ENCODE data around the gene DIS3L2. TPM values are rescaled to one million over a fixed set of nuclear protein-coding genes. Genes with fewer than 3 reads are reported as not detected.

DIS3L2 gene
- total and polyA plus RNA-seq, 12 donors, result 20.0 to 54.7 (median 30.5) TPM

DNA sequence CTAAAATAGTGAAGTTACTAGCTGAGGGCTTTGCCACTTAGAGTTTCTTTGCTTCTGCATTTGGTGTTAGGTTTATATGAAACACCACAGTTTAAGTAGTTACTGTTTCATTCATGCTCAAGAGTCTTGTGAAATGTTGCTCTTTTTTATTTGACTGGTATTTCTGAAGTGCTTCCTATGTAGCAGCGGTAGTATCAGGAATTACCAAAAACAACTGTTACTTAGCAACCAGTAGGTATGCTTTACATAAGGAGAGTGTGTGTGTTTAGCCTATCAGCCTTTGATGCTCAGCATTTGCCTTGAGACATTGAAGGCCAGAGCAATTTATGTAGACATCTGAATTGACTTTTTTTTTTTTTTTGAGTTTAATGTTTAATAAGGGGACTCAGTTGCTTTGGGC, 3.6 kb downstream of the DIS3L2 start:
- Histone ChIP-seq H3K4me3 (no peak overlapping the region), H3K27ac (no peak overlapping the region), H3K9me3 (replicated peaks in 1 of 3) (no peaks in the 10 kb centered on the region), H3K27me3 (no peaks in the 10 kb centered on the region), H3K36me3 (replicated peaks in 1 of 2) (no peaks in the 10 kb centered on the region), H3K4me1 (replicated peaks in 1 of 2) (peaks cover 11 to 23% of the 10 kb centered on the region in 2 donors)
- TF ChIP-seq POLR2A (IDR thresholded peaks at IDR 0.05), result no peak
- TF ChIP-seq, protein P1, sequence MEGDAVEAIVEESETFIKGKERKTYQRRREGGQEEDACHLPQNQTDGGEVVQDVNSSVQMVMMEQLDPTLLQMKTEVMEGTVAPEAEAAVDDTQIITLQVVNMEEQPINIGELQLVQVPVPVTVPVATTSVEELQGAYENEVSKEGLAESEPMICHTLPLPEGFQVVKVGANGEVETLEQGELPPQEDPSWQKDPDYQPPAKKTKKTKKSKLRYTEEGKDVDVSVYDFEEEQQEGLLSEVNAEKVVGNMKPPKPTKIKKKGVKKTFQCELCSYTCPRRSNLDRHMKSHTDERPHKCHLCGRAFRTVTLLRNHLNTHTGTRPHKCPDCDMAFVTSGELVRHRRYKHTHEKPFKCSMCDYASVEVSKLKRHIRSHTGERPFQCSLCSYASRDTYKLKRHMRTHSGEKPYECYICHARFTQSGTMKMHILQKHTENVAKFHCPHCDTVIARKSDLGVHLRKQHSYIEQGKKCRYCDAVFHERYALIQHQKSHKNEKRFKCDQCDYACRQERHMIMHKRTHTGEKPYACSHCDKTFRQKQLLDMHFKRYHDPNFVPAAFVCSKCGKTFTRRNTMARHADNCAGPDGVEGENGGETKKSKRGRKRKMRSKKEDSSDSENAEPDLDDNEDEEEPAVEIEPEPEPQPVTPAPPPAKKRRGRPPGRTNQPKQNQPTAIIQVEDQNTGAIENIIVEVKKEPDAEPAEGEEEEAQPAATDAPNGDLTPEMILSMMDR (IDR thresholded peaks at IDR 0.05), result no peak
- DNase-seq, result no peak
- 63 to 79% (median 67%) methylated on average over 1 of the region's 1 CpG for WGBS, 4 donors
- intact Hi-C loops (cut with DNase I), result no loop called here

GRCh38 chr2:231966886-231967285, 5.4 kb downstream of the DIS3L2 start:
- TF ChIP-seq, protein P1 (IDR thresholded peaks at IDR 0.05), result no peak
- no peak for TF ChIP-seq POLR2A (IDR thresholded peaks at IDR 0.05)
- DNase-seq, result no peak
- intact Hi-C loops (cut with DNase I), result no loop called here
- Histone ChIP-seq H3K36me3 (replicated peaks in 1 of 2) (no peaks in the 10 kb centered on the region), H3K9me3 (replicated peaks in 1 of 3) (no peaks in the 10 kb centered on the region), H3K27me3 (no peaks in the 10 kb centered on the region), H3K27ac (no peak overlapping the region), H3K4me1 (replicated peaks in 1 of 2) (peaks cover 7 to 23% of the 10 kb centered on the region in 2 donors), H3K4me3 (no peak overlapping the region)
- WGBS, 4 donors, result 70 to 76% (median 72%) methylated on average over 4 of the region's 4 CpGs

GRCh38 chr2:231968820-231969219, 7.3 kb downstream of the DIS3L2 start:
- no peak for DNase-seq
- intact Hi-C loops (cut with DNase I), result no loop called here
- 89 to 96% (median 93%) methylated on average over 6 of the region's 6 CpGs for WGBS, 4 donors

GRCh38 chr2:231970461-231970860, 8.9 kb downstream of the DIS3L2 start:
- peak in 2 of 7 donors; percentile 24 to 26 for DNase-seq
- Histone ChIP-seq H3K9me3 (replicated peaks in 1 of 3) (no peaks in the 10 kb centered on the region), H3K27me3 (no peaks in the 10 kb centered on the region), H3K27ac (no peak overlapping the region), H3K4me1 (replicated peaks in 1 of 2) (peaks cover 0 to 9% of the 10 kb centered on the region in 2 donors), H3K4me3 (no peak overlapping the region), H3K36me3 (replicated peaks in 1 of 2) (no peaks in the 10 kb centered on the region)
- TF ChIP-seq, protein P1 (IDR thresholded peaks at IDR 0.05), result no peak
- no peak for TF ChIP-seq POLR2A (IDR thresholded peaks at IDR 0.05)
- intact Hi-C loops (cut with DNase I), result no loop called here
- WGBS, 4 donors, result 48 to 56% (median 55%) methylated on average over 3 of the region's 3 CpGs

More at GRCh38 chr2:231968820-231969219, 7.3 kb downstream of the DIS3L2 start:
- no peaks in the 10 kb centered on the region for H3K27me3 ChIP-seq
- no peak overlapping the region for H3K27ac ChIP-seq
- no peaks in the 10 kb centered on the region for H3K9me3 ChIP-seq (replicated peaks in 1 of 3)
- no peak overlapping the region for H3K4me3 ChIP-seq
- TF ChIP-seq, protein P1 (IDR thresholded peaks at IDR 0.05), result no peak
- no peak for TF ChIP-seq POLR2A (IDR thresholded peaks at IDR 0.05)
- H3K4me1 ChIP-seq (replicated peaks in 1 of 2), result peaks cover 0 to 9% of the 10 kb centered on the region in 2 donors
- H3K36me3 ChIP-seq (replicated peaks in 1 of 2), result no peaks in the 10 kb centered on the region
